HepG2 (cell line): ENCODE measurements around the gene AXIN1. TPM values are rescaled to one million over a fixed set of nuclear protein-coding genes. Genes with fewer than 3 reads are reported as not detected.

Source experiments
- AKNA ChIP-seq: sonication (generic); formaldehyde crosslinking; IDR thresholded peaks from 2 replicates; pipeline ENCODE4 v1.4.0; 2020; ENCODE audit warnings: missing genetic modification reagents, borderline replicate concordance
- BCL6 ChIP-seq: IDR thresholded peaks from 2 replicates; pipeline ENCODE4 v1.6.1; 2016; ENCODE audit warnings: missing genetic modification reagents, missing compliant biosample characterization
- ESRRA ChIP-seq: sonication (generic); formaldehyde crosslinking; IDR thresholded peaks from 2 replicates; pipeline ENCODE4 v1.5.1; 2020; ENCODE audit warnings: mild to moderate bottlenecking, low read depth, missing genetic modification reagents
- FOXC1 ChIP-seq: sonication (generic); formaldehyde crosslinking; IDR thresholded peaks from 2 replicates; pipeline ENCODE4 v1.8.0; 2022; ENCODE audit warnings: mild to moderate bottlenecking, missing genetic modification reagents, borderline replicate concordance
- JUNB ChIP-seq: sonication (generic); formaldehyde crosslinking; IDR thresholded peaks from 2 replicates; pipeline ENCODE4 v1.8.0; 2022; ENCODE audit warnings: missing genetic modification reagents, mild to moderate bottlenecking, borderline replicate concordance
- KMT2A ChIP-seq: sonication (generic); formaldehyde crosslinking; IDR thresholded peaks from 2 replicates; pipeline ENCODE4 v1.4.0; 2020; ENCODE audit warnings: missing genetic modification reagents
- MIXL1 ChIP-seq: IDR thresholded peaks from 2 replicates; pipeline ENCODE4 v1.6.1; 2016
- PLRG1 ChIP-seq: fragments of 450-650 bp; conservative IDR thresholded peaks from 2 replicates; pipeline ENCODE4 v1.6.1; 2016
- POLR2A ChIP-seq, 2 experiments: IDR thresholded peaks; 2 replicates each; pipeline ENCODE4 v1.6.1; 2011; ENCODE audit warnings: low read depth in 2 of 2, low read length in 2 of 2, mild to moderate bottlenecking in 1 of 2, moderate library complexity in 1 of 2; ENCODE audit not compliant: insufficient read depth in 1 of 2
- RAD51 ChIP-seq: fragments of 450-650 bp; IDR thresholded peaks from 2 replicates; pipeline ENCODE4 v1.6.1; 2016; ENCODE audit warnings: borderline replicate concordance
- RCOR2 ChIP-seq: IDR thresholded peaks from 2 replicates; pipeline ENCODE4 v1.6.1; 2016; ENCODE audit warnings: missing biosample characterization, missing genetic modification reagents
- RELA ChIP-seq: sonication (generic); formaldehyde crosslinking; IDR thresholded peaks from 2 replicates; pipeline ENCODE4 v1.4.0; 2020; ENCODE audit warnings: missing genetic modification reagents
- RXRA ChIP-seq: sonication (generic); formaldehyde crosslinking; IDR thresholded peaks from 2 replicates; pipeline ENCODE4 v1.5.1; 2020; ENCODE audit warnings: missing genetic modification reagents
- TRIM24 ChIP-seq: sonication (generic); formaldehyde crosslinking; IDR thresholded peaks from 2 replicates; pipeline ENCODE4 v1.8.0; 2022; ENCODE audit warnings: mild to moderate bottlenecking, missing genetic modification reagents
- ZFY ChIP-seq: sonication (generic); formaldehyde crosslinking; IDR thresholded peaks from 2 replicates; pipeline ENCODE4 v1.4.0; 2020; ENCODE audit warnings: missing genetic modification reagents
- ZMYM3 ChIP-seq: sonication (generic); formaldehyde crosslinking; IDR thresholded peaks from 2 replicates; pipeline ENCODE4 v1.5.1; 2020; ENCODE audit warnings: mild to moderate bottlenecking, missing genetic modification reagents
- ZNF224 ChIP-seq: sonication (generic); formaldehyde crosslinking; IDR thresholded peaks from 2 replicates; pipeline ENCODE4 v1.5.0; 2020; ENCODE audit warnings: mild to moderate bottlenecking, missing genetic modification reagents
- ZNF431 ChIP-seq: sonication (generic); formaldehyde crosslinking; IDR thresholded peaks from 2 replicates; pipeline ENCODE4 v1.9.0; 2022; ENCODE audit warnings: missing genetic modification reagents, low read depth, mild to moderate bottlenecking, borderline replicate concordance
- ZNF563 ChIP-seq: sonication (generic); formaldehyde crosslinking; IDR thresholded peaks from 2 replicates; pipeline ENCODE4 v1.8.0; 2022; ENCODE audit warnings: mild to moderate bottlenecking, moderate library complexity, missing genetic modification reagents
- ZNF589 ChIP-seq: sonication (generic); formaldehyde crosslinking; conservative IDR thresholded peaks from 2 replicates; pipeline ENCODE4 v1.8.0; 2022; ENCODE audit warnings: mild to moderate bottlenecking, moderate library complexity, missing genetic modification reagents
- ZNF709 ChIP-seq: sonication (generic); formaldehyde crosslinking; IDR thresholded peaks from 2 replicates; pipeline ENCODE4 v1.5.0; 2020; ENCODE audit warnings: mild to moderate bottlenecking, missing genetic modification reagents
- ZNF768 ChIP-seq: sonication (generic); formaldehyde crosslinking; IDR thresholded peaks from 2 replicates; pipeline ENCODE4 v1.4.0; 2020; ENCODE audit warnings: missing genetic modification reagents
- ZSCAN29 ChIP-seq: sonication (generic); formaldehyde crosslinking; conservative IDR thresholded peaks from 2 replicates; pipeline ENCODE4 v1.4.0; 2020; ENCODE audit warnings: mild to moderate bottlenecking, missing genetic modification reagents
- polyA plus RNA-seq, 8 experiments: library from polyadenylated mRNA; depleted of rRNA in 3 of 8; stranded (reverse) in 7 of 8; unstranded in 1 of 8; fragments of >200 nt; fragmentation: Illumina TruSeq in 4 of 8; extraction: Trizol in 4 of 8; gene quantifications; 2 replicates each; pipeline versions ENCODE4 v1.2.1 to v1.2.3, GENCODE V29; 2011 to 2016; ENCODE audit warnings: low read depth in 4 of 8, missing spikeins in 1 of 8, mixed read lengths in 1 of 8; ENCODE audit not compliant: insufficient read depth in 1 of 8
- total RNA-seq, 5 experiments: library from RNA; depleted of rRNA; stranded (reverse); fragments of >200 nt; fragmentation: Illumina TruSeq; extraction: Trizol; gene quantifications; 2 replicates each; pipeline ENCODE4 v1.2.3, GENCODE V29; 2016; ENCODE audit warnings: low read depth in 1 of 5
- TF ChIP-seq, protein P1 (sequence below): sonication (generic); formaldehyde crosslinking; IDR thresholded peaks from 2 replicates; pipeline ENCODE4 v1.8.0; 2022; ENCODE audit warnings: mild to moderate bottlenecking, missing genetic modification reagents, moderate library complexity
- TF ChIP-seq, protein P2 (sequence below): sonication (generic); formaldehyde crosslinking; IDR thresholded peaks from 2 replicates; pipeline ENCODE4 v1.4.0; 2020; ENCODE audit warnings: missing genetic modification reagents

The AXIN1 gene
- total and polyA plus RNA-seq, 2 of the 13 experiments (the other 11 are each of a cell fraction or from before 2014, with no cell fraction given): 24.0 to 26.0 TPM

DNA sequence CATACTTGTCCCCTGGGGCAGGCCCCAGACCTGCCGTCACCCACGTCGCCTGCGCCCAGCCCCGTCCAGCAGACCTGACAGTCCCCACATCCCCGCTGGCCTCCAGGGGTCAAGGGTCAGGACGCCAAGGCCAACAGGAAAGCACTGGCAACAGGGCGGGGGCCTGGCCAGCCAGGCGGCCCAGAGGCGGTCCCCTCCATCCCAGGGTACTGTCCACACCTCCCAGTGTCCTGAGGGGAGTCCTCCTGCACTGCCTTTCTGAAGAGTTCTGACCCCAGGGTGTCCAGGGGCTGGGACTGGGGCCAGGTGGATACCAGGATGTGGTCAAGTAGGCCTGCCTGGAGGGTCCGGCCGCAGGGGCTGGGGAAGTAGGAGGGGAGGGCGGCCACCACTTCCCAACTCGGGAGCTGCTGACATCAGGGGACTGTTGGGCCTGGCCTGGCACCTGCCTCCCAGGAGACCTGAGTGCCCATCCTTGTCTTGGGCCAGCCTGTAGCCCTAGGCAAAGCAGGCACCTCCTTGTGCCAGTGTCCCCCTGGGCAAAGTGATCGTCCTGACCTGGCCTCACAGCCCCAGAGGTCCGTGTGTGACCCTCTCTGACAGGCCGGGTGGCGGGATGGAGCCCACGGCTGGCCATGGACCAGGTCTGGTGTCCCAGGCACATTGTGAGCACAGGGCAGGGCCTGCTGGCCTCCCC lies 6.7 kb upstream of the AXIN1 start (continued):
- TF ChIP-seq AKNA (CRISPR knock-in tag) (no peak), RELA (CRISPR knock-in tag) (no peak), TRIM24 (CRISPR knock-in tag) (no peak), ZNF709 (CRISPR knock-in tag) (0 out of 2 replicates have a peak, but pooled peaks have one; percentile 69), FOXC1 (peak; percentile 54; the same call in 1 of the 2 replicates), ZNF431 (CRISPR knock-in tag) (0 out of 2 replicates have a peak, but pooled peaks have one; percentile 6), ZNF224 (CRISPR knock-in tag) (no peak), JUNB (CRISPR knock-in tag) (no peak), RXRA (CRISPR knock-in tag) (peak; percentile 79), ZNF768 (CRISPR knock-in tag) (no peak), ZFY (CRISPR knock-in tag) (peak; percentile 73), KMT2A (CRISPR knock-in tag) (no peak), BCL6 (CRISPR knock-in tag) (peak; percentile 54), PLRG1 (no peak), MIXL1 (CRISPR knock-in tag) (0 out of 2 replicates have a peak, but pooled peaks have one; percentile 71), ESRRA (CRISPR knock-in tag) (peak; percentile 77), ZNF589 (CRISPR knock-in tag) (no peak), RCOR2 (CRISPR knock-in tag) (peak; percentile 65; the same call in 1 of the 2 replicates), ZNF563 (no peak), POLR2A (IDR thresholded peaks at IDR 0.05; ENCODE audit: insufficient read depth in 1 of 2, low read depth in 2 of 2, low read length in 2 of 2) (peak in 1 of 2 experiments; percentile 51; a peak in 2 of 4 replicates), ZSCAN29 (CRISPR knock-in tag) (no peak; the same call in 1 of the 2 replicates), ZMYM3 (CRISPR knock-in tag) (peak; percentile 48; the same call in 1 of the 2 replicates), RAD51 (no peak)
- TF ChIP-seq, protein P1, sequence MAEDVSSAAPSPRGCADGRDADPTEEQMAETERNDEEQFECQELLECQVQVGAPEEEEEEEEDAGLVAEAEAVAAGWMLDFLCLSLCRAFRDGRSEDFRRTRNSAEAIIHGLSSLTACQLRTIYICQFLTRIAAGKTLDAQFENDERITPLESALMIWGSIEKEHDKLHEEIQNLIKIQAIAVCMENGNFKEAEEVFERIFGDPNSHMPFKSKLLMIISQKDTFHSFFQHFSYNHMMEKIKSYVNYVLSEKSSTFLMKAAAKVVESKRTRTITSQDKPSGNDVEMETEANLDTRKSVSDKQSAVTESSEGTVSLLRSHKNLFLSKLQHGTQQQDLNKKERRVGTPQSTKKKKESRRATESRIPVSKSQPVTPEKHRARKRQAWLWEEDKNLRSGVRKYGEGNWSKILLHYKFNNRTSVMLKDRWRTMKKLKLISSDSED (CRISPR knock-in tag): no peak
- TF ChIP-seq, protein P2, sequence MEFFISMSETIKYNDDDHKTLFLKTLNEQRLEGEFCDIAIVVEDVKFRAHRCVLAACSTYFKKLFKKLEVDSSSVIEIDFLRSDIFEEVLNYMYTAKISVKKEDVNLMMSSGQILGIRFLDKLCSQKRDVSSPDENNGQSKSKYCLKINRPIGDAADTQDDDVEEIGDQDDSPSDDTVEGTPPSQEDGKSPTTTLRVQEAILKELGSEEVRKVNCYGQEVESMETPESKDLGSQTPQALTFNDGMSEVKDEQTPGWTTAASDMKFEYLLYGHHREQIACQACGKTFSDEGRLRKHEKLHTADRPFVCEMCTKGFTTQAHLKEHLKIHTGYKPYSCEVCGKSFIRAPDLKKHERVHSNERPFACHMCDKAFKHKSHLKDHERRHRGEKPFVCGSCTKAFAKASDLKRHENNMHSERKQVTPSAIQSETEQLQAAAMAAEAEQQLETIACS (CRISPR knock-in tag): no peak
